ENCODE results near the gene ABCA1. TPM values are rescaled to one million over a fixed set of nuclear protein-coding genes. Genes with fewer than 3 reads are reported as not detected.

ABCA1 gene
- total and polyA plus RNA-seq, 2 donors (not counting 1 experiment from before 2014, with no cell fraction given) = 11.5 to 60.4 TPM

DNA sequence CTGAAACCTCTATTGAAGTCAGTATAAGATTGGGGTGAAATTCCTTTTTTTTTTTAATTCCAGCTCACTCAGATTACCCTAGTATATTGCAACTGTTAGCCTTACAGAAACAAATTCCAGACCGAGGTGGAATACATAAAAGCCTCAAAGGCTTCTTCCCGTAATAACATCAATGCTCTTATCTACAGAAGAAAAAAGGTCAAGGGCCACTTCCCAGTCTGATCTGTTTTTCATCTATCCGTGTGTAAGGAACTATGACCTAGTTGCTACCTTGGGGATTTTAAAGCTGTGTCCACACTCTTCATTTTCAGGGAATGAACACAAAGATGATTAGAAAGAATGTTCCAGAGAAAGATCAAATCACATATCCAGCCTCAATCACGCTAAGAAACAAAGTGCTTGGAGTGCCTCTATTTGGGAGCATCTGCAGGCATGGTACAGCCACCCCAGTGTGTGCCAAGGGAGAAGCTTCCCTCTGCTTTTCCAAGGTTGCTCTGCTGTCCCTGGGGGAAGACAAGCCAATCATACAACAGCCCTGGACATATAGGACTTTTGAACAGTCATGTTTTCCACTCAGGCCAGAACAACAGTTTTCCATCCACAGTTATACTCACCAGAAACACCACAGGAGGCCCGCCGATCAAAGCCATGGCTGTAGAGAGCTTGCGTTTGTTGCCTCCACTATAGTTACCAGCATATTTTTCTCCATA is 140.5 kb downstream of the ABCA1 start:
- Histone ChIP-seq H3K4me1 (ENCODE audit: control insufficient read depth, extremely low read depth, insufficient read depth, low read length) (no peaks in the 10 kb centered on the region), H3K9me3 (ENCODE audit: control insufficient read depth, insufficient read depth, low read depth, low read length) (no peaks in the 10 kb centered on the region), H2AFZ (ENCODE audit: low read length) (no peak overlapping the region), H3K9ac (ENCODE audit: insufficient read depth, low read length) (no peak overlapping the region), H4K20me1 (ENCODE audit: control insufficient read depth, extremely low read depth, insufficient read depth, low read length) (no peaks in the 10 kb centered on the region), H3K27ac (ENCODE audit: insufficient read depth, low read length) (no peak overlapping the region), H3K79me2 (ENCODE audit: control insufficient read depth, insufficient read depth, low read length) (no peaks in the 10 kb centered on the region), H3K4me3 (replicated peaks in 1 of 4; ENCODE audit: control extremely low read depth in 1 of 4, insufficient read depth in 1 of 4, low read depth in 3 of 4, low read length in 4 of 4) (no peak overlapping the region), H3K36me3 (ENCODE audit: control insufficient read depth, insufficient read depth, low read length) (peaks cover 7% of the 10 kb centered on the region), H3K4me2 (ENCODE audit: extremely low read depth, insufficient read depth, low read length) (no peak overlapping the region), H3K27me3 (ENCODE audit: control insufficient read depth, insufficient read depth, low read length) (no peaks in the 10 kb centered on the region)
- DNase-seq (ENCODE audit: low read depth in 2 of 2) = no peak
- TF ChIP-seq, protein P1, sequence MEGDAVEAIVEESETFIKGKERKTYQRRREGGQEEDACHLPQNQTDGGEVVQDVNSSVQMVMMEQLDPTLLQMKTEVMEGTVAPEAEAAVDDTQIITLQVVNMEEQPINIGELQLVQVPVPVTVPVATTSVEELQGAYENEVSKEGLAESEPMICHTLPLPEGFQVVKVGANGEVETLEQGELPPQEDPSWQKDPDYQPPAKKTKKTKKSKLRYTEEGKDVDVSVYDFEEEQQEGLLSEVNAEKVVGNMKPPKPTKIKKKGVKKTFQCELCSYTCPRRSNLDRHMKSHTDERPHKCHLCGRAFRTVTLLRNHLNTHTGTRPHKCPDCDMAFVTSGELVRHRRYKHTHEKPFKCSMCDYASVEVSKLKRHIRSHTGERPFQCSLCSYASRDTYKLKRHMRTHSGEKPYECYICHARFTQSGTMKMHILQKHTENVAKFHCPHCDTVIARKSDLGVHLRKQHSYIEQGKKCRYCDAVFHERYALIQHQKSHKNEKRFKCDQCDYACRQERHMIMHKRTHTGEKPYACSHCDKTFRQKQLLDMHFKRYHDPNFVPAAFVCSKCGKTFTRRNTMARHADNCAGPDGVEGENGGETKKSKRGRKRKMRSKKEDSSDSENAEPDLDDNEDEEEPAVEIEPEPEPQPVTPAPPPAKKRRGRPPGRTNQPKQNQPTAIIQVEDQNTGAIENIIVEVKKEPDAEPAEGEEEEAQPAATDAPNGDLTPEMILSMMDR (conservative IDR thresholded peaks at IDR 0.05 in 1 of 2, IDR thresholded peaks at IDR 0.05 in 1 of 2; ENCODE audit: low read depth in 1 of 2, low read length in 2 of 2) = no peak
- no peak for TF ChIP-seq EZH2 (IDR thresholded peaks at IDR 0.05; ENCODE audit: low read length, missing control alignments)

DNA sequence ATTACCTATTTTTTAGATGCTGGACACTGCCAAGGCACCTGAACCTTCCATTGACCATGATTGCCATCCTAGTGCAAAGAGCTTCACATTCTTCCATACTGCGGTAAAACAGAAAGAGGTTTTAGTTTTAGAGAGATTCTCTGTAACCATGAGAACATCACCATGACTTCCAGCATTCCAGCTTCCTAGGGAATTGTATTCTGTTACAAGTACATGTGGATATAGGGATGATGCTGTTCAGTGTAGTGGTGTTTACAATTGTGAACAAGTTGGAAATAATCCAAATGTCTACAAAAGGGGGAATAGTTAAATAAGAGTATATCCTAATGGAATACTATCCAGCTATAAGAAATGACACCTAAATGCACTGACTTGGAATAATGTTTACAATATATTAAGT is 141.7 kb downstream of the ABCA1 start:
- peaks cover 7% of the 10 kb centered on the region for H3K36me3 ChIP-seq (ENCODE audit: control insufficient read depth, insufficient read depth, low read length)
- H2AFZ ChIP-seq (ENCODE audit: low read length) = no peak overlapping the region
- no peak overlapping the region for H3K4me2 ChIP-seq (ENCODE audit: extremely low read depth, insufficient read depth, low read length)
- H3K9me3 ChIP-seq (ENCODE audit: control insufficient read depth, insufficient read depth, low read depth, low read length) = no peaks in the 10 kb centered on the region
- no peaks in the 10 kb centered on the region for H3K79me2 ChIP-seq (ENCODE audit: control insufficient read depth, insufficient read depth, low read length)
- H4K20me1 ChIP-seq (ENCODE audit: control insufficient read depth, extremely low read depth, insufficient read depth, low read length) = no peaks in the 10 kb centered on the region
- H3K4me1 ChIP-seq (ENCODE audit: control insufficient read depth, extremely low read depth, insufficient read depth, low read length) = no peaks in the 10 kb centered on the region
- TF ChIP-seq EZH2 (IDR thresholded peaks at IDR 0.05; ENCODE audit: low read length, missing control alignments) = no peak
- TF ChIP-seq, protein P1 (conservative IDR thresholded peaks at IDR 0.05 in 1 of 2, IDR thresholded peaks at IDR 0.05 in 1 of 2; ENCODE audit: low read depth in 1 of 2, low read length in 2 of 2) = no peak
- H3K27ac ChIP-seq (ENCODE audit: insufficient read depth, low read length) = no peak overlapping the region
- DNase-seq (ENCODE audit: low read depth in 2 of 2) = no peak
- H3K9ac ChIP-seq (ENCODE audit: insufficient read depth, low read length) = no peak overlapping the region
- no peaks in the 10 kb centered on the region for H3K27me3 ChIP-seq (ENCODE audit: control insufficient read depth, insufficient read depth, low read length)
- no peak overlapping the region for H3K4me3 ChIP-seq (replicated peaks in 1 of 4; ENCODE audit: control extremely low read depth in 1 of 4, insufficient read depth in 1 of 4, low read depth in 3 of 4, low read length in 4 of 4)

DNA sequence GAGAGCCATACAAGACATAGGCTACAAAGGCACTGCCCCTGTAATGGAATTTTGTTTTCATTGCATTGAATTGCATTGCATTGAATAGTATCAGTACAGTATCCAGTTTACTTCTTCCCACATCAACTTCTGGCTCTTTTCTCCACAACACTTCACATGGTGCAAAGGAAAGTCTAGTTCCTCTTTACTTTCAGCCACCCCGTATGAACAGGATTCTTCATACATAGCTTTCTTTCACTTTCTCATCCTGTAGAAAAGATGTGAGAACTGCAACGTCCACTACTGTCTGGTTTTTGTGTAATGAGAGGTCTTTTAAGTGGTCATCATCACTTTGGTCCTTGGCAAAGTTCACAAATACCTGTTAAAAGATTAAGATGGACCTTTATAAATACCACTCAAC is 143.9 kb downstream of the ABCA1 start:
- H3K9me3 ChIP-seq (ENCODE audit: control insufficient read depth, insufficient read depth, low read depth, low read length) = no peaks in the 10 kb centered on the region
- H3K27me3 ChIP-seq (ENCODE audit: control insufficient read depth, insufficient read depth, low read length) = no peaks in the 10 kb centered on the region
- no peak overlapping the region for H2AFZ ChIP-seq (ENCODE audit: low read length)
- H3K36me3 ChIP-seq (ENCODE audit: control insufficient read depth, insufficient read depth, low read length) = peaks cover 5% of the 10 kb centered on the region
- H3K9ac ChIP-seq (ENCODE audit: insufficient read depth, low read length) = no peak overlapping the region
- no peak overlapping the region for H3K4me2 ChIP-seq (ENCODE audit: extremely low read depth, insufficient read depth, low read length)
- H3K4me1 ChIP-seq (ENCODE audit: control insufficient read depth, extremely low read depth, insufficient read depth, low read length) = peaks cover 3% of the 10 kb centered on the region
- no peak for DNase-seq (ENCODE audit: low read depth in 2 of 2)
- no peak overlapping the region for H3K4me3 ChIP-seq (replicated peaks in 1 of 4; ENCODE audit: control extremely low read depth in 1 of 4, insufficient read depth in 1 of 4, low read depth in 3 of 4, low read length in 4 of 4)
- TF ChIP-seq, protein P1 (conservative IDR thresholded peaks at IDR 0.05 in 1 of 2, IDR thresholded peaks at IDR 0.05 in 1 of 2; ENCODE audit: low read depth in 1 of 2, low read length in 2 of 2) = no peak
- TF ChIP-seq EZH2 (IDR thresholded peaks at IDR 0.05; ENCODE audit: low read length, missing control alignments) = no peak
- H3K79me2 ChIP-seq (ENCODE audit: control insufficient read depth, insufficient read depth, low read length) = no peaks in the 10 kb centered on the region
- no peak overlapping the region for H3K27ac ChIP-seq (ENCODE audit: insufficient read depth, low read length)
- no peaks in the 10 kb centered on the region for H4K20me1 ChIP-seq (ENCODE audit: control insufficient read depth, extremely low read depth, insufficient read depth, low read length)

Data from fibroblast of lung (primary cell).